EH (cell line): ENCODE results near the gene PARP3.
"Not testable (repeated sequence)": the region's sequence is repeated elsewhere in the genome, so short reads cannot be mapped to it uniquely, and the experiment has no call there.

ENCODE experiments used
- DNase-seq: peaks from one replicate; pipeline ENCODE4 v3.0.0-alpha.2; 2015; ENCODE audit warnings: low read depth

The PARP3 gene

GRCh38 chr3:51941798-51942602 is at the start of gene PARP3, which contains the start of gene RRP9:
PARP3 (plus strand) TSS chr3:51942363; CDS start chr3:51943356, 993 bp downstream.
RRP9 (minus strand) TSS chr3:51941904; CDS start chr3:51941867, 37 bp downstream.
- DNase-seq: peak; percentile 100

GRCh38 chr3:51894391-51894790 is 47.8 kb upstream of the PARP3 start:
- no peak for DNase-seq

DNA sequence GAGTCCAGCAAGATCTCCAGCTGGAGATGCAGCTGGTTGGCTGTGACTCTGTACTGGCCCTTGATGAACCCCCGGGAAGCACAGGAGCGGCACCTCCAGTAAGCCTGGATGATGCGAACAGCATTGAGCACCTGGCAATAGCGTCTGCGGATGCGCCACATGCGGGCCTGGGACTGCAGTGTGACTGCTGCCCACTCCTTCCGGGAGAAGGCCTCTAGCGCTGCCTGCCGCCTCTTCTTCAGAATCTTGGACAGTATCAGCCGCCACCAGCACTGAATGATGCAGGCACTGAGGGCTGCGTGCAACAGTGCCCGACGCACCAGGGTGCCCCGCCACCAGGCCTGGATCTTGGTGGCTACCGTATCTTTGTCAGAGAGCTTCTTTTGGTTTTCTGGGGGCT is 47.2 kb upstream of the PARP3 start:
- no peak for DNase-seq

DNA sequence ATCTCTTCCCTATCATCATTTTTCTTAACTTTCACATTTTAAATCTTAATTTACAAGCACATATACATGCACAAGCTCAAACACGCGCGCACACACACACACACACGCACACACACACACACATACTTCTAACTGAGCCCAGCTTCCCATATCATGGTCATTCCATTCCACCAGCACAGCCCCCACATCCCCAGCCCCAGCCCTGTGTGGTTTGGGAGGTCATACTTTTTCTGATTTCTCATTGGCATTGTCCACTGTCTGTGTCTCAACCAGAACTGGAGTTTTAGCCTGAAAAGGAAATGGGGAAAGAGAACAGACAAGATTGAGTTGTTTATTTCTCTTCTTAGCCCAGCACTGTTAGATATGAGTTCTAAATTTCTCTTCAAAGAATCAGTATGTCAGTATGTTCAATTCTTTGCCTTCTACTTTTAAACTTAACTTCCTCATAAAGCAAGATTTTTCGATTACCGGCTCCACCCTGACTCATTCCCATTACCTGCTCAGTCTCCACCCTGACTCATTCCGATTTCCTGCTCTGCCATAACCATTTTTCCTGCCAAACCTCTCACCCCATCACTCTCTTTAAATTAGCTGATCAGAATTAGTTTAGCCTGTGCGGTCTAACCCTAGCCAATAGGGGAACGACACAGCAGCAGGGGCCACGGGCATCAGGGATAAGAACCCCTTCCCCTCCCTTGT is 45.4 kb upstream of the PARP3 start:
- no peak for DNase-seq

DNA sequence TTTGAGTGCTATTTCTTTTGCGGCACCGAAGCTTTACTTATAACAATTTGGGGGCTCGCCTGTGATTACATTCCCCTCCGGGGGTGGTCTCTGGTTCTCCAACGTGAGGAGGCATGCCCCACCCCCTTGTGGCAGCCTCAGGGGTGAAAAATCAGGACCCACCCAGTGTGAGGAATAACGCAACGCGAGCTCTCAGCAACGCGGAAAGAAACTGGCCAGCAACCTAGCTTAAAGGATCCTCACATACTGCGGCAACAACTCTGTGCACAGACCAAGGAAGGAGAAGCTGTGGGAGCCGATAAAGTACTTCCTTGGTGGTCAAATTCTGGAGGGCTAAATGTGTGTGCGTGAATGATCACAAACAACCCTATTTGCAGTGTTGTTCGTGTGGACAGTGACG is 44.8 kb upstream of the PARP3 start:
- DNase-seq: no peak

- DNase-seq: not testable (repeated sequence)
Measured at GRCh38 chr3:51900043-51900442, 42.1 kb upstream of the PARP3 start.

- DNase-seq: not testable (repeated sequence)
Measured at GRCh38 chr3:51902361-51902760, 39.8 kb upstream of the PARP3 start.

DNA sequence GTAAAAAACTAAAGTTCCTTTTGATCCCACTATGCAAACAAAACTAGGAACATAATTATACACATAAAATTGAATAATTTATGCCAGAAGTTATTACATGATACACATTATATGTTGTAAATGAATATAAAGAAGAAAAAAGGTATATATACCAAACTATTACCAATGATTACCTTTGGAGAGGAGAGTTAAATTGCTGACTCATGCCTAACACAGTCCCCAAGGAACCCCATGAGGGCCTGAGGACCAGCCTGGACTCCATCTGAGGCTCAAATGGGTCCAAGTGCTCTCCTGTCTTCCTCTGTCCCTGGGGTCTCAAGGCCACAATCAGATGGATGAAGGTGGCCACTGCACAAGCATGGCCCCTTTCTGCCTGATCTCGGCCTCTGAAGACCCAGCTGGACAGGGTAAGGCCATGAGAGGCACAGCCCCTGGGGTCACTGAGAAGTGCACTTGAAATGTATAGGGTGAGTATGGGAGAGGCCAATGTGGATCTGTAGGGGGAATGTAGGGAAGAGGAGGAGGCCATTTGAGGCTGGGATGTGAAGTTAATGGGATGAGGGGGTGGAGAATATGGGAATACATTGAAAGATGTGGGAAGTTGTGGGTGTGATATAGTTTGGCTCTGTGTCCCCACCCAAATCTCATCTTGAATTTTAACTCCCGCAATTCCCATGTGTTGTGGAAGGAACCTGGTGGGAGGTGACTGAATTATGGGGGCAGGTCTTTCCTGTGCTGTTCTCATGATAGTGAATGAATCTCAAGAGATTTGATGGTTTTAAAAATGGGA is 37.9 kb upstream of the PARP3 start:
- DNase-seq: no peak

- DNase-seq: no peak
Measured at GRCh38 chr3:51908026-51908425, 34.1 kb upstream of the PARP3 start.

DNA sequence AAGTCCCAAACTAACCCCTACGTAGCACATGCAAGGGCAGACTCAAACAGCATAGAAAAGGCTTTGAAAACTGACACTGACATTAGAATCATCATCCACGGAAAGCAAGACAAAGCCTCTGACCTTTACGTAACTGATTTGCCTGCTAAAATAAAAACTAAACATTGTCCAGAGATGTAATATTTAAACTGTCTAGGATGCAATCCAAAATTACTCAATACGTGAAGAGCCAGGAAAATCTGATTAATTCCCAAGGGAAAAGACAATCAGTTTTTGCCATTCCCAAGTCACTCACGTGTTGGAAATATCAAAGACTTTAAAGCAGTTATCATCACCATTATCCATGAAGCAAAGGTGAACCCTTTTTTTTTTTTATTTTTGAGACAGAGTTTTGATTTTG is 25.7 kb upstream of the PARP3 start:
- no peak for DNase-seq

DNA sequence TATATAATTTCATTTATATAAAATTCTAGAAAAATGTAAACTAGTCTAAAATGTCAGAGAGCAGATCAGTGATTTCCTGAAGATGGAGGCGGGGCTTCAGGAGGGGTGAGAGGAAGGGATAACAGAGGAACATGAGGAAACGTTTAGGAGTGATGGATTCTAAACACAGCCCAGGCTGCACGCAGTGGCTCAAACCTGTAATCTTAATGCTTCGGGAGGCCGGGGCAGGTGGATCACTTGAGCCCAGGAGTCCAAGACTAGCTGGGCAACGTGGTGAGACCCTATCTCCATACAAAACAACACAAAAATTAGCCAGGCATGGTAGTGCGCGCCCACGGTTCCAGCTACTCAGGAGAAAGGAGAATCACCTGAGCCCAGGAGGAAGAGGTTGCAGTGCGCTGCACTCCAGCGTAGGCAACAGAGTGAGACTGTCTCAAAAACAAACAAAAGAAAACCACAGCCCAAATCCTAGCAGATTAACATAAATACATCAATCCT is 21.0 kb upstream of the PARP3 start:
- no peak for DNase-seq

- no peak for DNase-seq
Measured at GRCh38 chr3:51927061-51927977, 14.8 kb upstream of the PARP3 start.

GRCh38 chr3:51928438-51928837 is 13.7 kb upstream of the PARP3 start:
- no peak for DNase-seq

- not testable (repeated sequence) for DNase-seq
Measured at GRCh38 chr3:51928981-51929380, 13.2 kb upstream of the PARP3 start.

GRCh38 chr3:51929420-51930003 is 12.7 kb upstream of the PARP3 start:
- peak; percentile 25 for DNase-seq

DNA sequence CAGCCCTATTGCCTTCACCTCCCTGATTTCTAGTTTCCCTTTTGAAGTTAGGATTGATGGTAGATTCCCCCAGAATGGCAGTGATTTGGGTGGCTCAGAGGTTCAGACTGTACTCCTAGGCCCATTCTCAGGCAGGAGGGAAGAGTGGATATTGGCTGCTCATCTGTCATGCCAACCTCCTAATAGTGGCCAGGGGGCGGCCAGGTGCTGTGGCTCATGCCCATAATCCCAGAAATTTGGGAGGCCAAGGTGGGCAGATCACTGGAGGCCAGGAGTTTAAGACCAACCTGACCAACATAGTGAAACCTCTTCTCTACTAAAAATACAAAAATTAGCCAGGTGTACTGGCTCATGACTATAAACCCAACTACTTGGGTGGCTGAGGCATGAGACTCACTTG is 11.7 kb upstream of the PARP3 start:
- DNase-seq: no peak

DNA sequence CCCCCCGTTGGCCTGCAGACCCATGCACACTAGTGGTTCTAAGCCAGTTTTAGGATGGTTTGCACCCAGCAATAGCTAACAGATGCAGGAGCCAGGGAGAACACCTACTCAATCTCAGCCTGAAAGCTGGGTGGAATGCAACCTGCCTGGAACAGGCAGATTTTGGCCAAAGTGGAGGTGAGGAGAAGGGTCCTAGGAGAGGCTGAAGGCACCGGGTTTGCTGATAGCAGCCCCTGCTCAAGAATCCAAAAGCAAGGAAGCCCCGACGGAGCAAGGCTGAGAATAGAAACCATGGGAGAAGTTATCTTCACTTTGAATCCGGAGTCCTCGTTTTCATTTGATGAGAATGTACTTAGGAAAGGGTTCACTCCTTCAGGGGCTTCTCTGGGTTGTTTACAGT is 10.4 kb upstream of the PARP3 start:
- no peak for DNase-seq

GRCh38 chr3:51932471-51933370 is 9.4 kb upstream of the PARP3 start:
- no peak for DNase-seq

GRCh38 chr3:51933471-51934138 is 8.6 kb upstream of the PARP3 start:
- DNase-seq: no peak
